HepG2 (cell line): ENCODE results near the gene GDPD4. TPM values are rescaled to one million over a fixed set of nuclear protein-coding genes. Genes with fewer than 3 reads are reported as not detected.

Experiments
- ATAC-seq: fragments of 200-7000 bp; cut with Tn5 transposase; 3 replicates; pipeline ENCODE4 v1.9.1; 2020; ENCODE audit warnings: mild to moderate bottlenecking, moderate library complexity
- BruUV-seq: library from RNA; stranded (reverse); fragments of 400-500 nt; replicated peaks from 2 replicates; lab custom pipeline; 2021; lab: Mats Ljungman, UMichigan
- CTCF ChIA-PET: fragments of 300-600 bp; formaldehyde crosslinking; extraction: SDS; loops from one replicate; lab custom pipeline; 2021; ENCODE audit warnings: low total read pairs, inconsistent platforms, low intra/inter-chr PET ratio; lab: Yijun Ruan, JAX
- POLR2A ChIA-PET: fragments of 350-600 bp; sonication (Branson Sonifier 250); formaldehyde crosslinking; loops from one replicate; lab custom pipeline; 2020; ENCODE audit warnings: antibody characterized with exemption, inconsistent platforms; lab: Yijun Ruan, JAX
- DNase-seq: peaks from one replicate; pipeline ENCODE4 v3.0.0-alpha.2; 2015; ENCODE audit warnings: low spot score
- FAIRE-seq: peaks from 3 replicates; lab custom pipeline; 2011; peaks lifted over from hg19 to GRCh38; lab: Jason Lieb, UNC
- H2AFZ ChIP-seq: one replicate; pipeline ENCODE4 v1.6.1; 2011; ENCODE audit warnings: low read length, inconsistent platforms
- H3K27ac ChIP-seq: fragments of 300-600 bp; 3 replicates; pipeline ENCODE4 v1.8.0; 2011; ENCODE audit warnings: mixed run types, mild to moderate bottlenecking, mixed read lengths, low read length, inconsistent platforms; ENCODE audit not compliant: insufficient read depth; ENCODE audit errors: extremely low read length
- H3K27me3 ChIP-seq, 2 experiments: fragments of 200-600 bp in 1 of 2; 2 replicates in 1 of 2; 3 replicates in 1 of 2; pipeline versions ENCODE4 v1.6.0 to v1.8.0; 2011; ENCODE audit warnings: low read length in 2 of 2, mild to moderate bottlenecking in 2 of 2, moderate library complexity in 2 of 2, inconsistent platforms in 1 of 2; ENCODE audit not compliant: insufficient read depth in 2 of 2, control insufficient read depth in 1 of 2
- H3K36me3 ChIP-seq, 2 experiments: fragments of 200-600 bp in 1 of 2; replicated peaks in 1 of 2; 2 replicates in 1 of 2; 3 replicates in 1 of 2; pipeline versions ENCODE4 v1.5.1 to v1.8.0; 2011; ENCODE audit warnings: low read length in 2 of 2, inconsistent platforms in 1 of 2; ENCODE audit not compliant: insufficient read depth in 2 of 2, control insufficient read depth in 1 of 2
- H3K4me1 ChIP-seq: 2 replicates; pipeline ENCODE4 v1.5.1; 2012; ENCODE audit warnings: low read length, inconsistent platforms; ENCODE audit not compliant: insufficient read depth
- H3K4me2 ChIP-seq: 2 replicates; pipeline ENCODE4 v1.6.0; 2011; ENCODE audit warnings: low read depth, low read length, inconsistent platforms
- H3K4me3 ChIP-seq, 3 experiments: fragments of 200-600 bp in 1 of 3; sonication (generic), shearing (Covaris generic) in 1 of 3; replicated peaks in 1 of 3; 2 replicates each; pipeline ENCODE4 v1.5.1; 2011 to 2016; ENCODE audit warnings: low read length in 3 of 3, inconsistent platforms in 2 of 3, low read depth in 2 of 3, mild to moderate bottlenecking in 2 of 3, control low read depth in 1 of 3, mixed read lengths in 1 of 3; ENCODE audit not compliant: insufficient read depth in 1 of 3
- H3K79me2 ChIP-seq: one replicate; pipeline ENCODE4 v1.6.1; 2011; ENCODE audit warnings: low read length, inconsistent platforms; ENCODE audit not compliant: insufficient read depth
- H3K9ac ChIP-seq: 2 replicates; pipeline ENCODE4 v1.6.0; 2011; ENCODE audit warnings: mild to moderate bottlenecking, low read depth, low read length, inconsistent platforms; ENCODE audit not compliant: insufficient read depth
- H3K9me3 ChIP-seq: 2 replicates; pipeline ENCODE4 v1.5.1; 2012; ENCODE audit warnings: mild to moderate bottlenecking, low read length
- H4K20me1 ChIP-seq: 2 replicates; pipeline ENCODE4 v1.6.0; 2011; ENCODE audit warnings: inconsistent platforms, mild to moderate bottlenecking, low read length, moderate library complexity; ENCODE audit not compliant: insufficient read depth
- AGO1 ChIP-seq: fragments of 200-400 bp; formaldehyde crosslinking; IDR thresholded peaks from 2 replicates; pipeline ENCODE4 v1.6.1; 2017; ENCODE audit warnings: mild to moderate bottlenecking, low read depth, low read length, moderate library complexity; ENCODE audit not compliant: poor library complexity, severe bottlenecking
- DR1 ChIP-seq: sonication (generic); formaldehyde crosslinking; IDR thresholded peaks from 2 replicates; pipeline ENCODE4 v1.8.0; 2021; ENCODE audit warnings: mild to moderate bottlenecking, missing genetic modification reagents, inconsistent platforms
- HDAC2 ChIP-seq: sonication (generic); formaldehyde crosslinking; IDR thresholded peaks from 2 replicates; pipeline ENCODE4 v1.4.0; 2020; ENCODE audit warnings: missing genetic modification reagents
- HOXA7 ChIP-seq: sonication (generic); formaldehyde crosslinking; IDR thresholded peaks from 2 replicates; pipeline ENCODE4 v1.8.1; 2022; ENCODE audit warnings: mild to moderate bottlenecking, missing genetic modification reagents, moderate library complexity
- IRX3 ChIP-seq: sonication (generic); formaldehyde crosslinking; IDR thresholded peaks from 2 replicates; pipeline ENCODE4 v1.8.1; 2023; ENCODE audit warnings: mild to moderate bottlenecking, low read depth, missing genetic modification reagents, borderline replicate concordance
- ONECUT2 ChIP-seq: sonication (generic); formaldehyde crosslinking; IDR thresholded peaks from 2 replicates; pipeline ENCODE4 v1.4.0; 2020; ENCODE audit warnings: missing genetic modification reagents
- ZFP1 ChIP-seq: IDR thresholded peaks from 2 replicates; pipeline ENCODE4 v1.6.1; 2016
- ZNF432 ChIP-seq: sonication (generic); formaldehyde crosslinking; IDR thresholded peaks from 2 replicates; pipeline ENCODE4 v1.5.0; 2020; ENCODE audit warnings: missing genetic modification reagents, mild to moderate bottlenecking, borderline replicate concordance
- ZNF569 ChIP-seq: sonication (generic); formaldehyde crosslinking; IDR thresholded peaks from 2 replicates; pipeline ENCODE4 v1.5.0; 2020; ENCODE audit warnings: mild to moderate bottlenecking, missing genetic modification reagents, moderate library complexity, borderline replicate concordance
- ZNF619 ChIP-seq: sonication (generic); formaldehyde crosslinking; IDR thresholded peaks from 2 replicates; pipeline ENCODE4 v1.4.0; 2020; ENCODE audit warnings: mild to moderate bottlenecking, missing genetic modification reagents
- ZNF644 ChIP-seq: IDR thresholded peaks from 2 replicates; pipeline ENCODE4 v1.6.1; 2016; ENCODE audit warnings: low read depth
- ZNF660 ChIP-seq: sonication (generic); formaldehyde crosslinking; IDR thresholded peaks from 2 replicates; pipeline ENCODE4 v1.5.1; 2020; ENCODE audit warnings: mild to moderate bottlenecking, low read depth, missing genetic modification reagents, borderline replicate concordance
- ZNF761 ChIP-seq: sonication (generic); formaldehyde crosslinking; conservative IDR thresholded peaks from 2 replicates; pipeline ENCODE4 v1.4.0; 2020; ENCODE audit warnings: mild to moderate bottlenecking, missing genetic modification reagents
- WGBS: methylation state at CpG from one replicate; pipeline ENCODE4 v1.1.6; 2017; ENCODE audit warnings: low lambda C conversion rate; 5-methylcytosine and 5-hydroxymethylcytosine counted together
- in situ Hi-C: cut with HindIII; loops from 2 replicates; pipeline ENCODE4 v1.10.0; 2017; ENCODE audit warnings: low pct_unique_long_range_greater_than_20kb; ENCODE audit not compliant: extremely low pct_ligation_motif_present
- intact Hi-C: fragments of 100-400 bp; cut with micrococcal nuclease; formaldehyde crosslinking; loops from one replicate; pipeline ENCODE4 v1.10.0; 2022; ENCODE audit not compliant: unreplicated experiment
- polyA plus RNA-seq, 8 experiments: library from polyadenylated mRNA; depleted of rRNA in 3 of 8; stranded (reverse) in 7 of 8; unstranded in 1 of 8; fragments of >200 nt; fragmentation: Illumina TruSeq in 4 of 8; extraction: Trizol in 4 of 8; gene quantifications; 2 replicates each; pipeline versions ENCODE4 v1.2.1 to v1.2.3, GENCODE V29; 2011 to 2016; ENCODE audit warnings: low read depth in 4 of 8, missing spikeins in 1 of 8, mixed read lengths in 1 of 8; ENCODE audit not compliant: insufficient read depth in 1 of 8
- total RNA-seq, 5 experiments: library from RNA; depleted of rRNA; stranded (reverse); fragments of >200 nt; fragmentation: Illumina TruSeq; extraction: Trizol; gene quantifications; 2 replicates each; pipeline ENCODE4 v1.2.3, GENCODE V29; 2016; ENCODE audit warnings: low read depth in 1 of 5
- TF ChIP-seq, protein P1 (sequence below), 2 experiments: sonication (generic) in 1 of 2; formaldehyde crosslinking in 1 of 2; IDR thresholded peaks; 2 replicates each; pipeline versions ENCODE4 v1.4.0 to v1.6.1; 2018 to 2020; ENCODE audit warnings: missing genetic modification reagents in 2 of 2, borderline replicate concordance in 1 of 2, low read depth in 1 of 2, mild to moderate bottlenecking in 1 of 2, missing biosample characterization in 1 of 2
- TF ChIP-seq, protein P2 (sequence below): sonication (generic); formaldehyde crosslinking; IDR thresholded peaks from 2 replicates; pipeline ENCODE4 v1.4.0; 2020; ENCODE audit warnings: low read depth, mild to moderate bottlenecking, missing genetic modification reagents
- TF ChIP-seq, protein P3 (sequence below): sonication (generic); formaldehyde crosslinking; IDR thresholded peaks from 2 replicates; pipeline ENCODE4 v1.5.1; 2020; ENCODE audit warnings: mild to moderate bottlenecking, missing genetic modification reagents, moderate library complexity
- TF ChIP-seq, protein P4 (sequence below): sonication (generic); formaldehyde crosslinking; IDR thresholded peaks from 2 replicates; pipeline ENCODE4 v1.9.0; 2022; ENCODE audit warnings: low read depth, missing genetic modification reagents
- TF ChIP-seq, protein P5 (sequence below): sonication (generic); formaldehyde crosslinking; IDR thresholded peaks from 2 replicates; pipeline ENCODE4 v1.5.0; 2020; ENCODE audit warnings: missing genetic modification reagents, mild to moderate bottlenecking, borderline replicate concordance

GDPD4 gene
- total and polyA plus RNA-seq, 2 of the 13 experiments (the other 11 are each of a cell fraction or from before 2014, with no cell fraction given), result not detected

DNA sequence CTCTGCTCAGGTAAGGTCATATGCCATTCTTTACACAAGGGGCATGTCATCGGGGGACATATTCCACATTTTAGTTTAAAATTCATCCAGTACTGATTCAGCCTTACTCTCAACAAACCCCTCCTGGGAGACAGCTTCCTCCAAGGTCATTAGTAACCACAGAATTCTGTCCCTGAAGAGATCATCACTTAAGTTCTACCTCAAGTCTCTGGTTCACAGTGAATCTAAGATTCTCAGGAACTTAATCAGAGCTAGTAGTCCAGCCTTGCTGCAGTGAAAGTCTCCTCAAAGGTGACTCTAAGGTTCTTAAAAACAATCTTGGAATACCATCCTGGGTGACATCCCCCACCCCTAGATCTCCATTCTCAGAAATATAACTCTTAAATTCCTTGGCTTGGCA lies 18.9 kb upstream of the GDPD4 start (continued):
- TF ChIP-seq ZNF569 (CRISPR knock-in tag) (no peak), ZNF660 (CRISPR knock-in tag) (no peak)
- TF ChIP-seq, protein P1, sequence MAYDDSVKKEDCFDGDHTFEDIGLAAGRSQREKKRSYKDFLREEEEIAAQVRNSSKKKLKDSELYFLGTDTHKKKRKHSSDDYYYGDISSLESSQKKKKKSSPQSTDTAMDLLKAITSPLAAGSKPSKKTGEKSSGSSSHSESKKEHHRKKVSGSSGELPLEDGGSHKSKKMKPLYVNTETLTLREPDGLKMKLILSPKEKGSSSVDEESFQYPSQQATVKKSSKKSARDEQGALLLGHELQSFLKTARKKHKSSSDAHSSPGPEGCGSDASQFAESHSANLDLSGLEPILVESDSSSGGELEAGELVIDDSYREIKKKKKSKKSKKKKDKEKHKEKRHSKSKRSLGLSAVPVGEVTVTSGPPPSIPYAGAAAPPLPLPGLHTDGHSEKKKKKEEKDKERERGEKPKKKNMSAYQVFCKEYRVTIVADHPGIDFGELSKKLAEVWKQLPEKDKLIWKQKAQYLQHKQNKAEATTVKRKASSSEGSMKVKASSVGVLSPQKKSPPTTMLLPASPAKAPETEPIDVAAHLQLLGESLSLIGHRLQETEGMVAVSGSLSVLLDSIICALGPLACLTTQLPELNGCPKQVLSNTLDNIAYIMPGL (CRISPR knock-in tag; IDR thresholded peaks at IDR 0.05; ENCODE audit: borderline replicate concordance in 1 of 2, low read depth in 1 of 2), result no peak
- TF ChIP-seq, all 625 proteins: peak for 0

DNA sequence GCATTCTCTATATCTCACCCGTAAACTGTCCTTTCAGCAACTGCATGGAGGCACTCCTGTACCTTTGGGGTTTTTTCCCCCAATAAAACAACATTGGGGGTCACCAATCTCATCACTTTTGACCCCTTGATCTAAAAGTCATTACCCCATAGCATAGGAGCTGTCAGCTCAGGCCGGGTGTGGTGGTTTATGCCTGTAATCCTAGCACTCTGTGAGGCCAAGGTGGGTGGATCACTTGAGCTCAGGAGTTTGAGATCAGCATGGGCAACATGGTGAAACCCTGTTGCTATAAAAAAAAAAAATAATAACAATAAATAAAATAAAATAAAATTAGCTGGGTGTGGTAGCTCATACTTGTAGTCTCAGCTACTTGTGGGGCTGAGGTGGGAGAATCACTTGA lies 17.1 kb upstream of the GDPD4 start:
- CTCF ChIA-PET, result no interaction called here
- H3K4me3 ChIP-seq, result no peak overlapping the region
- POLR2A ChIA-PET, result no interaction called here
- H3K4me2 ChIP-seq, result no peak overlapping the region
- TF ChIP-seq, protein P2, sequence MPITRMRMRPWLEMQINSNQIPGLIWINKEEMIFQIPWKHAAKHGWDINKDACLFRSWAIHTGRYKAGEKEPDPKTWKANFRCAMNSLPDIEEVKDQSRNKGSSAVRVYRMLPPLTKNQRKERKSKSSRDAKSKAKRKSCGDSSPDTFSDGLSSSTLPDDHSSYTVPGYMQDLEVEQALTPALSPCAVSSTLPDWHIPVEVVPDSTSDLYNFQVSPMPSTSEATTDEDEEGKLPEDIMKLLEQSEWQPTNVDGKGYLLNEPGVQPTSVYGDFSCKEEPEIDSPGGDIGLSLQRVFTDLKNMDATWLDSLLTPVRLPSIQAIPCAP, result no peak
- TF ChIP-seq ONECUT2 (CRISPR knock-in tag), result no peak
- TF ChIP-seq, protein P3, sequence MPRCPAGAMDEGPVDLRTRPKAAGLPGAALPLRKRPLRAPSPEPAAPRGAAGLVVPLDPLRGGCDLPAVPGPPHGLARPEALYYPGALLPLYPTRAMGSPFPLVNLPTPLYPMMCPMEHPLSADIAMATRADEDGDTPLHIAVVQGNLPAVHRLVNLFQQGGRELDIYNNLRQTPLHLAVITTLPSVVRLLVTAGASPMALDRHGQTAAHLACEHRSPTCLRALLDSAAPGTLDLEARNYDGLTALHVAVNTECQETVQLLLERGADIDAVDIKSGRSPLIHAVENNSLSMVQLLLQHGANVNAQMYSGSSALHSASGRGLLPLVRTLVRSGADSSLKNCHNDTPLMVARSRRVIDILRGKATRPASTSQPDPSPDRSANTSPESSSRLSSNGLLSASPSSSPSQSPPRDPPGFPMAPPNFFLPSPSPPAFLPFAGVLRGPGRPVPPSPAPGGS (CRISPR knock-in tag), result no peak
- TF ChIP-seq, protein P4, sequence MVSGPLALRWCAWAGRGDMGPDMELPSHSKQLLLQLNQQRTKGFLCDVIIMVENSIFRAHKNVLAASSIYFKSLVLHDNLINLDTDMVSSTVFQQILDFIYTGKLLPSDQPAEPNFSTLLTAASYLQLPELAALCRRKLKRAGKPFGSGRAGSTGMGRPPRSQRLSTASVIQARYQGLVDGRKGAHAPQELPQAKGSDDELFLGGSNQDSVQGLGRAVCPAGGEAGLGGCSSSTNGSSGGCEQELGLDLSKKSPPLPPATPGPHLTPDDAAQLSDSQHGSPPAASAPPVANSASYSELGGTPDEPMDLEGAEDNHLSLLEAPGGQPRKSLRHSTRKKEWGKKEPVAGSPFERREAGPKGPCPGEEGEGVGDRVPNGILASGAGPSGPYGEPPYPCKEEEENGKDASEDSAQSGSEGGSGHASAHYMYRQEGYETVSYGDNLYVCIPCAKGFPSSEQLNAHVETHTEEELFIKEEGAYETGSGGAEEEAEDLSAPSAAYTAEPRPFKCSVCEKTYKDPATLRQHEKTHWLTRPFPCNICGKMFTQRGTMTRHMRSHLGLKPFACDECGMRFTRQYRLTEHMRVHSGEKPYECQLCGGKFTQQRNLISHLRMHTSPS, result no peak
- no peak for TF ChIP-seq ZNF761
- no peak for TF ChIP-seq IRX3
- TF ChIP-seq ZNF619 (CRISPR knock-in tag), result no peak
- TF ChIP-seq HDAC2, result no peak
- TF ChIP-seq ZFP1 (CRISPR knock-in tag), result no peak
- no peak for TF ChIP-seq AGO1
- TF ChIP-seq HOXA7, result no peak
- no peak for TF ChIP-seq DR1 (CRISPR knock-in tag)
- TF ChIP-seq, protein P5, sequence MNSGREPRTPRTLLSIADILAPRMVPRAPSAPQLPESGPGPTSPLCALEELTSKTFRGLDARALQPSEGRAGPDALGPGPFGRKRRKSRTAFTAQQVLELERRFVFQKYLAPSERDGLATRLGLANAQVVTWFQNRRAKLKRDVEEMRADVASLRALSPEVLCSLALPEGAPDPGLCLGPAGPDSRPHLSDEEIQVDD (CRISPR knock-in tag), result no peak
- TF ChIP-seq ZNF432 (CRISPR knock-in tag), result no peak
- TF ChIP-seq ZNF644, result no peak
- no peaks in the 10 kb centered on the region for H3K27me3 ChIP-seq
- ATAC-seq (no peak), FAIRE-seq (no peak), DNase-seq (no peak)
- in situ Hi-C loops (no loop called here), intact Hi-C loops (no loop called here)
- H3K79me2 ChIP-seq, result no peaks in the 10 kb centered on the region
- H4K20me1 ChIP-seq, result no peaks in the 10 kb centered on the region
- WGBS, result 50% methylated on average over 2 of the region's 2 CpGs
- peaks cover 8% of the 10 kb centered on the region; the same call in 1 of the 2 replicates for H3K4me1 ChIP-seq
- H2AFZ ChIP-seq, result no peak overlapping the region
- H3K36me3 ChIP-seq, result no peaks in the 10 kb centered on the region
- no peaks in the 10 kb centered on the region for H3K9me3 ChIP-seq
- no TSS peak for BruUV-seq
- no peak overlapping the region for H3K9ac ChIP-seq
- no peak overlapping the region for H3K27ac ChIP-seq
